Limb (tissue), 2 donors: ENCODE results near the gene DGKK.
A peak's percentile ranks its signal among the peaks of the same experiment; 100 is the strongest.

ENCODE experiments used
- DNase-seq, 2 donors: peaks; one replicate each; pipeline ENCODE4 v3.0.0-alpha.2; 2016; ENCODE audit errors: extremely low spot score in 2 of 2

Gene DGKK

GRCh38 chrX:50470103-50471031 lies at the start of gene DGKK:
TSS of gene DGKK (minus strand) at chrX:50470825. CDS start at chrX:50470678, 147 bp downstream.
- peak; percentile 3 to 61 for DNase-seq

GRCh38 chrX:50514811-50515210 lies 44.2 kb upstream of the DGKK start:
- DNase-seq, result no peak

GRCh38 chrX:50497114-50497513 lies 26.5 kb upstream of the DGKK start:
- DNase-seq, result no peak

GRCh38 chrX:50495616-50496015 lies 25.0 kb upstream of the DGKK start:
- DNase-seq, result no peak

- DNase-seq, result no peak
These were observed 22.1 kb upstream of the DGKK start for GRCh38 chrX:50492720-50493119.

- no peak for DNase-seq
These were observed 14.0 kb upstream of the DGKK start for GRCh38 chrX:50484662-50485061.

- no peak for DNase-seq
These were observed 12.7 kb upstream of the DGKK start for GRCh38 chrX:50483283-50483682.

GRCh38 chrX:50475208-50475607 lies 4.6 kb upstream of the DGKK start:
- DNase-seq, result no peak

- no peak for DNase-seq
These were observed 765 bp upstream of the DGKK start for GRCh38 chrX:50471390-50471789.

GRCh38 chrX:50469206-50469605 lies 1.4 kb downstream of the DGKK start:
- DNase-seq, result peak in 1 of 2 donors; percentile 33

GRCh38 chrX:50459615-50460014 lies 11.0 kb downstream of the DGKK start:
- DNase-seq, result no peak

GRCh38 chrX:50458483-50458882 lies 12.1 kb downstream of the DGKK start:
- DNase-seq, result no peak

- DNase-seq, result no peak
These were observed 13.7 kb downstream of the DGKK start for GRCh38 chrX:50456712-50457484.

- no peak for DNase-seq
These were observed 17.8 kb downstream of the DGKK start for GRCh38 chrX:50452782-50453181.

GRCh38 chrX:50450324-50450723 lies 20.3 kb downstream of the DGKK start:
- no peak for DNase-seq

- DNase-seq, result no peak
These were observed 22.1 kb downstream of the DGKK start for GRCh38 chrX:50448565-50448964.

GRCh38 chrX:50447535-50447934 lies 23.1 kb downstream of the DGKK start:
- no peak for DNase-seq

- DNase-seq, result no peak
These were observed 28.1 kb downstream of the DGKK start for GRCh38 chrX:50442426-50443116.

GRCh38 chrX:50436797-50437196 lies 33.8 kb downstream of the DGKK start:
- no peak for DNase-seq

GRCh38 chrX:50432829-50433289 lies 37.8 kb downstream of the DGKK start:
- no peak for DNase-seq

- DNase-seq, result no peak
These were observed 39.0 kb downstream of the DGKK start for GRCh38 chrX:50431623-50432022.
